SK-N-SH treated with all-trans-retinoic acid at 6 μM for 48 hours (cell line): ENCODE results near the gene PRSS16.
"Not testable (repeated sequence)": the region's sequence is repeated elsewhere in the genome, so short reads cannot be mapped to it uniquely, and the experiment has no call there.

Experiments
- CSDC2 ChIP-seq: fragments of 250-450 bp; sonication (Bioruptor Pico); IDR thresholded peaks from 2 replicates; pipeline ENCODE4 v1.5.0; 2020; ENCODE audit warnings: mild to moderate bottlenecking, moderate library complexity
- PPARA ChIP-seq: fragments of 250-450 bp; sonication (Bioruptor Pico); IDR thresholded peaks from 2 replicates; pipeline ENCODE4 v1.5.0; 2020; ENCODE audit warnings: mild to moderate bottlenecking, borderline replicate concordance
- RARB ChIP-seq: fragments of 250-450 bp; sonication (Bioruptor Pico); IDR thresholded peaks from 2 replicates; pipeline ENCODE4 v1.8.0; 2021; ENCODE audit warnings: mild to moderate bottlenecking, moderate library complexity
- SNAI2 ChIP-seq: fragments of 250-450 bp; sonication (Bioruptor Pico); IDR thresholded peaks from 2 replicates; pipeline ENCODE4 v1.5.0; 2020; ENCODE audit warnings: mild to moderate bottlenecking, moderate library complexity
- TCF4 ChIP-seq: fragments of 250-450 bp; sonication (Bioruptor Pico); IDR thresholded peaks from 2 replicates; pipeline ENCODE4 v1.8.0; 2021; ENCODE audit warnings: mild to moderate bottlenecking, moderate library complexity, borderline replicate concordance
- ZFP3 ChIP-seq: fragments of 250-450 bp; sonication (Bioruptor Pico); IDR thresholded peaks from 2 replicates; pipeline ENCODE4 v1.5.0; 2020; ENCODE audit warnings: mild to moderate bottlenecking, moderate library complexity
- ZFP30 ChIP-seq: fragments of 450-650 bp; formaldehyde crosslinking; IDR thresholded peaks from 2 replicates; pipeline ENCODE4 v1.5.0; 2022; ENCODE audit warnings: mild to moderate bottlenecking, moderate library complexity
- ZNF565 ChIP-seq: fragments of 450-650 bp; formaldehyde crosslinking; conservative IDR thresholded peaks from 2 replicates; pipeline ENCODE4 v1.5.0; 2020; ENCODE audit warnings: low read depth, mild to moderate bottlenecking, moderate library complexity
- TF ChIP-seq, protein P1 (sequence below): fragments of 250-450 bp; sonication (Bioruptor Pico); IDR thresholded peaks from 2 replicates; pipeline ENCODE4 v1.8.0; 2020; ENCODE audit warnings: mild to moderate bottlenecking, moderate library complexity, borderline replicate concordance
- TF ChIP-seq, protein P2 (sequence below): fragments of 250-450 bp; sonication (Bioruptor Pico); IDR thresholded peaks from 2 replicates; pipeline ENCODE4 v1.5.1; 2020; ENCODE audit warnings: low read depth, mild to moderate bottlenecking, moderate library complexity

DNA sequence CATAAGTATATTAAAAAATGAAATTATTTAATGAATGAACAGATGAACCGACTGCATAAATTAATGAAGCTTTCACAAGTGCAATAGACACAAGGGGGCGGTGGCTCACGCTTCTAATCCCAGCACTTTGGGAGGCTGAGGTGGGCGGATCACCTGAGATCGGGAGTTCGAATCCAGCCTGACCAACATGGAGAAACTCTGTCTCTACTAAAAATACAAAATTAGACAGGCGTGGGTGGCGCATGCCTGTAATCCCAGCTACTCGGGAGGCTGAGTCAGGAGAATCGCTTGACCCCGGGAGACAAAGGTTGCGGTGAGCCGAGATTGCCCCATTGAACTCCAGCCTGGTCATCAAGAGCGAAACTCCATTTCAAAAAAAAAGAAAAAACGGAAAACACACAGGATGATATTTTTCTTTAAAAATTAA lies 34.4 kb upstream of the PRSS16 start:
- TF ChIP-seq ZFP3 (CRISPR knock-in tag); RARB (CRISPR knock-in tag); ZFP30 (CRISPR knock-in tag); SNAI2 (CRISPR knock-in tag); CSDC2 (CRISPR knock-in tag); ZNF565 (CRISPR knock-in tag); TCF4 (CRISPR knock-in tag); PPARA: not testable (repeated sequence)
- TF ChIP-seq, protein P1, sequence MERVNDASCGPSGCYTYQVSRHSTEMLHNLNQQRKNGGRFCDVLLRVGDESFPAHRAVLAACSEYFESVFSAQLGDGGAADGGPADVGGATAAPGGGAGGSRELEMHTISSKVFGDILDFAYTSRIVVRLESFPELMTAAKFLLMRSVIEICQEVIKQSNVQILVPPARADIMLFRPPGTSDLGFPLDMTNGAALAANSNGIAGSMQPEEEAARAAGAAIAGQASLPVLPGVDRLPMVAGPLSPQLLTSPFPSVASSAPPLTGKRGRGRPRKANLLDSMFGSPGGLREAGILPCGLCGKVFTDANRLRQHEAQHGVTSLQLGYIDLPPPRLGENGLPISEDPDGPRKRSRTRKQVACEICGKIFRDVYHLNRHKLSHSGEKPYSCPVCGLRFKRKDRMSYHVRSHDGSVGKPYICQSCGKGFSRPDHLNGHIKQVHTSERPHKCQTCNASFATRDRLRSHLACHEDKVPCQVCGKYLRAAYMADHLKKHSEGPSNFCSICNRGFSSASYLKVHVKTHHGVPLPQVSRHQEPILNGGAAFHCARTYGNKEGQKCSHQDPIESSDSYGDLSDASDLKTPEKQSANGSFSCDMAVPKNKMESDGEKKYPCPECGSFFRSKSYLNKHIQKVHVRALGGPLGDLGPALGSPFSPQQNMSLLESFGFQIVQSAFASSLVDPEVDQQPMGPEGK (CRISPR knock-in tag) = not testable (repeated sequence)
- TF ChIP-seq, protein P2, sequence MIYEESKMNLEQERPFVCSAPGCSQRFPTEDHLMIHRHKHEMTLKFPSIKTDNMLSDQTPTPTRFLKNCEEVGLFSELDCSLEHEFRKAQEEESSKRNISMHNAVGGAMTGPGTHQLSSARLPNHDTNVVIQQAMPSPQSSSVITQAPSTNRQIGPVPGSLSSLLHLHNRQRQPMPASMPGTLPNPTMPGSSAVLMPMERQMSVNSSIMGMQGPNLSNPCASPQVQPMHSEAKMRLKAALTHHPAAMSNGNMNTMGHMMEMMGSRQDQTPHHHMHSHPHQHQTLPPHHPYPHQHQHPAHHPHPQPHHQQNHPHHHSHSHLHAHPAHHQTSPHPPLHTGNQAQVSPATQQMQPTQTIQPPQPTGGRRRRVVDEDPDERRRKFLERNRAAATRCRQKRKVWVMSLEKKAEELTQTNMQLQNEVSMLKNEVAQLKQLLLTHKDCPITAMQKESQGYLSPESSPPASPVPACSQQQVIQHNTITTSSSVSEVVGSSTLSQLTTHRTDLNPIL = not testable (repeated sequence)
